ENCODE measurements around the gene MRPL17.

Gene MRPL17

DNA sequence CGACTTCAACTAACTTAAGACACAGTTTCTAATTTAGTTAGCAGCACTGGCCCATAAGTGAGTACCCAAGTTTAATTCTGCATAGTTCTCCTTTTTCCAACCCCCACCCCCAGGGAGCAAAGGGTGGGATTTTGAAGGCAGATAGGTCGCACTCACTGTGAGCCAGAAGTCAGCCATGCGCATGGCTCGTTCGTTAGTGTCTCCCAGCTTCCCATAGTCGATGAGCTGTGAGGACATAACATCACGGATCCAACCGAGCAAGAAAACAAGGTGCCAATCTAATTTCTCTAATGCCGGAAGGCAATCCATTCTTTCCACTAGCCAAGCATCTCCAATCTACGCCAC lies 577 bp downstream of the MRPL17 start:
- no peak for DNase-seq

DNA sequence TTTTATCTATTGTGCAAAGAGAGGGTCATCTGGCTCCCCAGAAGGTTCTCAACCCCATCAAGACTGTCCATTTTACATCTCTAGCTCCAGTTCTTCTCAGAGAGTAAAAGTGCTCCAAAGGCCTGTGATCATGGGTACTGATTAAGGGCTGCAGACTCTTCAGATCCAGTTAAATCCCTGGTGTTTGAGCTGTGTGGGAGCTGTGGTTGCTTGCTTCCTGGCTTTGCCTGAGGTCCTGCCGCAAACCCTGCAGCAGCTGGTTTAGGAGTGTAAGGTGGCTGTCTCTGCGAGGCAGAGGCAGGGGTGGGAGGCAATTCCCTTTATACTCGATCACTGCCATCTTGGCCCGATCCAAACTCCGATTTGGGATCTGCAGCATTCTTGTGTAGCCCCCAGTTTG lies 1.2 kb downstream of the MRPL17 start:
- DNase-seq = peak; percentile 21

DNA sequence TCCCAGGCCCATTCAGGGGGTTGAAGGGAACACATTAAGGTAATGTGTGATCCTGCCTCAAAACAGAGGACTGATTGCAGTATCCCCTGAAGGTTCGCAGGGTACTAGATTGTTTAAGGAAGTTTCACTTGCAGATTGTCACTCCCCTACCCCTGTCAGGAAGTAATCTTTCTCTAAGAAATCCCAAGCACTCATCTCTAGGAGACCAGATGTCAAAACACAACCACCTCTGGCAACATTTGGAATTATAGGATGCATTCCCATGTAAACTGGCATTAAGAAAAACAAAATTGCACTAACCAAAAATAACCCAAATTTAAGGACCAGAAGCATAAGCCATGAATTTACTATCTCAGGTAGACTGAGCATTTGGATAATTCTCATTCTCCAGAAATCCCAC lies 1.6 kb downstream of the MRPL17 start:
- DNase-seq = no peak

DNA sequence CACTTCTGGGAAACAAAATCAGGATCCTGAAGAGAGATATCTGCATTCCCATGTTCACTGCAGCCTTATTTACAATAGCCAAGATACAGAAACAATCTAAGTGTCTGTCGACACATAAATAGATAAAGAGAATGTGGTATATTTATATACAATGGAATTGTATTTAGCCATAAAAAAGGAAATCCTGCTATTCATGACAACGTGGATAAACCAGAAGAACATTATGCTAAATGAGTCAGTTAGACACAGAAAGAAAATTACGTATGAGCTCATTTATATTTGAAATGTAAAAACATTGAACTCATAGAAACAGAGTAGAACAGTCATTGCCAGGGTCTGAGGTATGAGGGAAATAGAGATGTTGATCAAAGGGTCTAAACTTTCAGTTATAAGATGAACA lies 6.1 kb downstream of the MRPL17 start:
- no peak for DNase-seq

DNA sequence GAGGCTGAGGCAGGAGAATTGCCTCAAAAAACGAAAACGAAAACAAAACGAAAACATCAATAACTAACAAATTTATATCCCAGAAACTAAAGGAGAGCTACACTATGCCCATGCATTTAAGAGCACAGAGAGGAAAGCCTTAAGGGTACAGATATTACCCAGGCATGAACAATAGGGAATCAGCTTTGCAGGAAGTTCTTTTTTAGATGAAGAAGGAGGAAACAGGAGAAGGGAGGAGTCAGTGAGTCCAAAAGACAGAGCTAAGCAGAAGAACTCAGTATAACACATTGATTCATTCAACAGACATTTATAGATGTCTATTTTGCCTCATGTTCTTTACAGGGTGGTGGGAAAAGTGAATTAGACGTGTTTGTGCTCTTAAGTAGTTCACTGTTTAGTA lies 8.3 kb downstream of the MRPL17 start:
- DNase-seq = no peak

DNA sequence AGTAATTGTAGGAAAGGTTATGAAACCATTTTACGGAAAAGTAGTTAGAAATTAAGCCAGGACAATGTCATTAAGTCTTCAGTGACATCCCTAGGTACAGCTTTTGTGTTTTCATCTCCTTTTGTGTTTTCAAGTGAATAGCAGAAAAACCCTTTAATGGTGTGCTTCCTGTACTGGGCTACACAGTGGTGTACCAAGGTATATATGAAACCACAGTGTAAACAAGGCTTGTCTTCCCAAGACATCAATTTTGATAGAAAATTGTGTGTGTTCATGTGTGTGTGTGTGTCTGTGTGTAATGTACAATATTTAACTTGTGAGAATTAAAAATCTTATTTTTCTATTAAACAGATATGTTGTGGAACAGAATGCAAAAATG lies 8.9 kb downstream of the MRPL17 start:
- DNase-seq = no peak

DNA sequence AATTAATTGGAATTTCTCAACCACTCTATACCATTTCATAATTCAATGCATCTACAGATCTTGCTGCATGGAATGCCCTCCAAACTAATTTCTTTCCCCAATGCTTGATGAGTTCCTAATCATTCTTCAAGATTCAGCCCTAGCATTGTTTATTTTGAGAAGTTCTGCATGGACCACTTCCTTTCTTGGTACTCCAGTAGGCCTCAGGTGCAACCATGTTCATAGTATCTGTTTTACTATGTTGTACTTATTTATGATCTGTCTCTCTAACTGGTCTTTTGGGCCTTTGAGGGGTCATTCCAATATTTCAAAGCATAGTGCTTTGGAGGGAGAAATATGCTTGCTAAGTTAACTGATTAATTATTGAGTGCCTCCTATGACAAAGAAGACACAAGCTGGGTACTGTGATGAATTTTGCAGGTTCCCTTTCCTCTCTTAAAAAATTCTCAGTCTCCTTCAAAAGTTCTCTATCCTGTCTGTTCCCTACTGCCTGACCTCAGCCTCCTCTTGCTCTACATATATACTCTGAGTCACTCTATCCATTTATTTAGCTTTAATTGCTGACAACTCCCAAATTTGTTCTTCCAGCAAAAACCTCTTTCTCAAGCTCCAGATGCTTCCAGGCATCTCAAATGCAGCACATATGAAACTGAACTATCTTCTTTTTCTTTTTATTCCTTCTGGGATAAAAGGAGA lies 9.5 kb downstream of the MRPL17 start:
- DNase-seq = no peak

DNA sequence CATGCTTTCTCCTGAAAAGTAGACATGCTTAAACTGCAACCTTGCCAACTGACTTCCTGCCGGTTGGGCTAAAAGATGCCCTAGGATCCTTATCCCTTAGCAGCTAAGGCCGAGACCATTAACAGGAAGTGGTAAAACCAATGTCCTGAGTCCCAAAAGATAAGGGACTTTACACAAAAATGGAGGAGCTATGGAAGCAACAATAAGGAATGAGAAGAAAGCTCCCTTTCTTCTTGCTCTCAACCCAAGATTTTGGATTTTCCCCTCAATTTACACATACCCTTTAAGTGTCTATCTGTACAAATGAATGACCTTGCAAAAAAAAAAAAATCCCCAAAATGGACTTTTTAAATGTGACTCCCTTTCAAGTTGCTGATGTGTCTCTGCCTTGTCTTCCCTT lies 11.1 kb downstream of the MRPL17 start:
- no peak for DNase-seq

DNA sequence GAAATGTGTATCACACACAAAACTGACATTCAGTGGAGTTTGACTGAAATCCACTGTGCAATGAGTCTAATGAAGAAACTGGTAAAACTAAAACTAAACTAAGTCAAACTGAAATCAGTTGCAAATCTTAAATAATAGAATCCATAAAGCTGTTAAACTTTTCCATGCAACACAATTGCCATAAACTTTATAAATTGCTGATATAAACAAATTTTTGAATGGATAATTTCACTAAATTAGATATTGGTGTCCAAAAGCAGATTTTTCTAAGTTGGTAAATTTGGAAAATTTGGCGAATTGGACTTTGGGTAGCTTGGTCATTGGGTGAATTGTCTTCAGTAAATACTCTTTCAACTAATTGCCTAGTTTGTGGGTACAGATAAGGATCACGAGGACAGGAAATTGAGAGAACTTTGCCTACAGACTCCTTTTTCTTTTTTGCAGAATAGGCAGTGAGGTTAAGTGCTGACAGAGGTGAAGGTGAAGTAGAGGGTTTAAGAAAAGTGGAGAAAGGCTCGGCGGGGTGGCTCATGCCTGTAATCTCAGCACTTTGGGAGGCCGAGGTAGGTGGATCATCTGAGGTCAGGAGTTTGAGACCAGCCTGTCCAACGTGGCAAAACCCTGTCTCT lies 12.8 kb downstream of the MRPL17 start:
- DNase-seq = no peak

DNA sequence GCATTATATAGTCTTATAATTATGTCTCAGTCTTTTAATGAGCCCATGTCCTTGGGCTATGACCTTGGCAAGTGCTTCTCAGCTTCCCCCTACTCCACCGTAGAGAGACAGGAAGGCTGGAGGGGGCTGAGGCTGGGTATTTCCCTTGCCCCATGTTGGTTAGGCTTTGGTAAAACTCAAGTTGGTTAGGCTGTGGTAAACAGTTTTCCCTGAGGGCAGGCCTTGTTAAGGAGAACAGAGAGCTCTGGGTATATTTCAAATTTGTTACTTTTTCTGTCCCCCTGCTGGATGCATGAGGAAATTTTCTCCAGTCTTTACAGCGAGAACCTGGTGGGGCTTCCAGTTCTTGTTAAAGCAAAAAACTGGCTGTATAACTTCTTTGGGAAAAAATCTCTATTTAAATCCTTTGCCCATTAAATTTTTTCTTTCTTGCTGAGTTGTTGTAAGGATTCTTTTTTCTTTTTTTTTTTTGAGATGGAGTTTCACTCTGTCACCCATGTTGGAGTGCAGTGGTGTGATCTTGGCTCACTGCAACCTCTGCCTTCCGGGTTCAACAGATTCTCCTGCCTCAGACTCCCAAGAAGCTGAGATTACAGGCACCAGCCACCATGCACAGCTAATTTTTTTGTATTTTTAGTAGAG lies 15.3 kb downstream of the MRPL17 start:
- peak; percentile 39 for DNase-seq

DNA sequence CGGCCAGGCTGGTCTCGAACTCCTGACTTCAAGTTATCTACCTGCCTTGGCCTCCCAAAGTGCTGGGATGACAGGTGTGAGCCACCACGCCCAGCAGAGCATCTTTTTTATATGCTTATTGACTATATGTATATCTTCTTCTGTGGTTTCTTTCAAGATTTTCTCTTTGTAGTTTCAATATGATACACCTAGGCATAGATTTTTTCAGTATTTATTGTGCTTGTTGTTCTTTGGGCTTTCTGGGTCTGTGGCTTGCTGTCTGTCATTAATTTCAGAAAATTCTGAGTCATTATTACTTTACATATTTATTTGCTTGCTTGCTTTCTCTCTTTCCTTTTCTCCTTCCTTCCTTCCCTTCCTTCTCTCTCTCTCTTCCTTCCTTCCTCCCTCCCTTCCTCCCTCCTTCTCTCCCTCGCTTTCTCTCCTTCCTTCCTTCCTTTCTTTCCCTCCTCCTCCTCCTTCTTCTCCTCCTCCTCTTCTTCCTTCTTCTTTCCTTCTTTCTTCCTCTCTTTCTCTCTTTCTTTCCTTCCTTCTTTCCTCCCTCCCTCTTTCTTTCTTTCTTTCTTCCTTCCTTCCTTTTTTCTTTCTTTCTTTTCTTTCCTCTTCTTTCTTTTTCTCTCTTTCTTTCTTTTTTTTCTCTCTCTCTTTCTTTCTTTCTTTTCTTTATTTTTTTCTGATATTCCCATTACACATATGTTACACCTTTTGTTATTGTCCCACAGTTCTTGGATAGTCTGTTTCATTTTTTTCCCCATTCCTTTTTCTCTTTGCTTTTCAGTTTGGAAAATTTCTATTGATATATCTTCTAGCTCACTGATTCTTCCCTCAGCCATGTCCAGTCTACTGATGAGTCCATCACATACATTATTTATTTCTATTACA lies 16.6 kb downstream of the MRPL17 start:
- no peak for DNase-seq

DNA sequence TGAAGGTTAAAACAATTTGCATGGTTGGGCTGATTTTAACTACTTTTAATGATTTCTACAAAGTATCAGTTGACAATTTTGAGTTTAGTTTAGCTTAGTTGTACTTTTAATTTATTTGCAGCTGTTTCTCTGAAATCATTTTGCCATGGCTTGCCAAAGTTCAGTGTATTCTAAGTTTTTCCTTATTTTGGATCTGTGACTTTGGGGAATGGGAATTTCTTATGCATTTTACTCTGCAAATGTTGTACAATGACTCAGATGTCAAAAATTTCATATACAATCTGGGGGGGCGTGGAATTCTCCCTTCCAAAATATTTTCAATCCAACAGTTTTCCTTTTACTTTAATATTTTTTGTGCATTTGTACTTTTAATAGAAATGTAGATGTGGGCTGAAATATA lies 18.6 kb downstream of the MRPL17 start:
- DNase-seq = peak; percentile 17

DNA sequence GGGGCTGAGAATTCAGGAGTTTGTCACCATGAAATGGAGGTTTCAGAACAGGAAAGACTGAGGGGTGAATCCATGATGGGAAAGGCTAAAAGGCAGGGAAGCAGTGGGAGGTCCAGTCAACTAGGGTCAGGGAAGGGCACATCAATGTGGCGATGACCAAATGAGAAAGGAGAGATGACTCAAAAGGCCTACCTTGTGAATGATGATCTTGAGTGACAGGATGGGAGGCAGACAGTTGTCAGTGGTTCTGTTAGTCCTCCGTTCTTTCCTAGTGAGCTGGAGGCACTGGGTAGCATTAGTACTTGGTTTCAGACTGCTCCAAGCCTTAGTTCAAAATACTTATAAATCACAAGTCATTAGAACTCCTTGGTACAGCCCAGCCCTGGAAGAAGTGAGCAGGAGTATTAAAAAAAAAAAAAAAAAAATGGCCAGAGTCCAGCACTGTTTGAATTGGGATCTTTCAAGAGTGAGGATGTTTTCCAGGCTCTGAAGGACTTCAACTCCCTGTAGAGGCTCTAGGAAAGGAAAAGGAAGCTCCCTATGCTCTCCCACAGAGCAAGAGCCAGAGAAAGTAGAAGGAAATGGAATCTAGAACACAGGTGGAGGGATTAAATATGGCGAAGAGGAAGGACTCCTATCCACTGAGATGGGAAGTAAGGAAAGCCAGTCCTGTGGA lies 19.2 kb downstream of the MRPL17 start:
- no peak for DNase-seq

DNA sequence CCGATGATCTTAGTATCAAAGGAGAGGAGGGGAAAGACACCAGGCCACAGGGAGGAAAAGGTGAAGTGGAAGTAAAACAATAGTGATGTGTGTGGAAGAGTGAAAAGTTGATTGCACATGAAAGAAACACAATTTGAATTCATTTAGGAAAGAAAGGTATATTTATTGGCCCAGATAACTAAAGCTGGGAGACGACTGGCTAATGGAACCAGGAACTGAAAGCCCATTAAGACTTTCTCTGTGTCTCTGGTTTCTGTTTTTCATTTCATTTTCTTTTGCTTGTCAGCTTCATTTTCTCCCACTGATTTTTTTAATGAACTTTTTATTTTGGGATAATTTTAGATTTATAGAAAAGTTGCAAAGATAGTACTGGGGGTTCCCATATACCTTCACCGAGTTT lies 22.4 kb downstream of the MRPL17 start:
- DNase-seq = no peak

DNA sequence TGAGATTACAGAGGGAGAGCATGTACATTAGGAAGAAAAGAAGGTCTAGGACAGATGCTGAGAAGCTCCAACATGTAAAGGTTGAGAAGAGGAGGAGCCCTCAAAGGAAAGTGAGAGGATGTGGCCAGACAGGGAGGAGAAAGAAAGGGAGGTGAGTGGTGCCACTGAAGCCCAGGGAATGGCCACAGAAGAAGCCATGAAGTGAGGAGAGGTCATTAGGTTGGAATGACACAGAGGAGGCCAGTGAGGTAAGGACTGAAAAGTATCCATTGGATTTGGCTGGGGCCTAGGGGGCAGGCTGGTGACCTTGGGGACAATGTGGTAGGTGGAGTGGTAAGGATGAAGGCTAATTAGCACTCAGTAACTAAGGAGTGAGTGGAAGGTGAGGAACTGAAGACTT lies 24.5 kb downstream of the MRPL17 start:
- DNase-seq = no peak

DNA sequence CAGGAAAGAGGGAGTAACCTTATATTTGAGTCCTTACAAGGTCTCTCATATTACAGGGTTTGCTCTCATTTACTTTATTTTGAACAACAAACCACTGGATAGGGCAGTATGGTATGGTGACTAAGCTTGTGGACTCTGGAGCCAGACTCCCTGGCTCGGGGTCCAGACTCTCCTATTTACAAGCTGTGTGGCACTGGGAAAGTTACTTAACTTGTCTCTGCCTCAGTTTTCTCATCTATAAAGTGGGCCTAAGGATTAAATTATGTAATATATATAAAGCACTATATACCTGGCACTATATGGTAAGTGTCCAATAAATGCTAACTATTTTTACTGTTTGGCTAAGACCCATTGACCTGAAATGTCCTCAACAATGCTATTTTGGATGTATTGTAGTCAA lies 25.8 kb downstream of the MRPL17 start:
- DNase-seq = peak; percentile 17

DNA sequence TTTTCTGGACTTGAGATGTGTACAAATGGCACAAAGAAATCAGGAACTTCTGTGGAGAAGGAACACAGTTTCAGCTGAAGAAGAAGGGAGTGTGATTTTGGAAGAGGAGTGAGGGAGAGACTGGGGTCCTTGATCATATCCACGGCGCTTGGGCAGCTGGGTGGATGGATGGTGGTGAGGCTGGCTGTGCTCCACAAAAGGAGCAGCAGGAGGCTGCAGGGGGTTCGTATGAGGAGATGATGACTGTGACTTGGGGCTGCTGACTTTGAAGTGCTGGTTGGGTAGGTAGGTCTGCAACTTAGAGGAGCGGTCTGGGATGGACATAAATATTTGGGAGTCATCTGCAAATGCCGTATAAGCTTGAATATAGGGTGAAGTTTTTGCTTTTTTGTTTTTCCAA lies 26.2 kb downstream of the MRPL17 start:
- DNase-seq = peak; percentile 6

DNA sequence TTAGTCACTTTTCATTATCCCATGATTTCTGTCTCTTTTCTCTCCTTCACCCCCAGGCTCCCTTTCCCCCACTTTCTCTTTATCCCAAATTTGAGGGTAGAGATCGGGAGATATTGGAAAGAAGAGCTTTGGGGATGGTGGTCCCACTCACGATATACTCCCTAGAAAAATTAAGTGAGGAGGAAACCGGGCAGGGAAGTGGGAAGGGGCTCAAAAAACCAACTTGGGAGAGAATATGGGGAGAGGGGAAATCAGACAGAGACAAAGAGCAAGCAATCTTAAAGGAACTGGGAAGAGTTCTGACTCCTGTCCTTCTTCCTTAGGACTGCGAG lies 26.6 kb downstream of the MRPL17 start:
- DNase-seq = no peak

DNA sequence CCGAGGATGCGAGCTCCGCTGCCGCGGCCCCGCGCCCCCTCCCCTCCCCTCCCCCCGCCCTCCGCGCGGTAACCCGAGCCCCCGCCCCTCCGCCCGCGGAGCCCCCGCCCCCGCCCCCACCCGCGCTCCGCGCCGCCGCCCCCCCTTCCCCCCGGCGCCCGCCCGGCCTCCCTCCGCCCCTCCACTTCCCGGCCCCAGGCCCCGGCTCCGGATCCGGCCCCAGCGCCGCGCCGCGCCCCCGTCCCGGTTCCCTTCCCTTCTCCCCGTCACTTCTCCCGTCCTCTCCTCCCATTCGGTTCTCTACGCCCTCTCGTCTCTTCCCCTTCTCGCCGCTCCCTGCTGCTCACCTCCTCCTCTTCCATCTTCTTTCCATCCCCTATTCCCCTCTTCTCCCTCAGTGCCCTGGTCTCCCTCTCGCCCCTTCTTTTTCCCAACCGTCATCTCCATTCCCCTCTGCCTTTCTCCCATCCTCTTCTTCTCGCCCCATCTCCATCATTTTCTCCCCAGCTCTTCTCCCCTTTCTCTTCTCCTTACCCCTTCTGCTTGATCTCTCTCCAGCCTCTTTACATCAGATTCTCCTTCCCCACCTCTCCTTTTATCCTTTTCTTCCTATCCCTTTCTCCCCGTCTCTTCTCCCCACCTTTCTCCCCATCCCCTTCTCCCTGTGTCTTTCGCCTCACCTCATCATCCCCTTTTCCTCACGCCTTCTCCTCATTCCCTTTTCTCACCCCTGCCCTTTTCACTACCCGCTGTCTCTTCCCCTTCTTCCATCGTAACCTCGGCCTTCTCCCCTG lies 27.2 kb downstream of the MRPL17 start, which contains the start of gene DCHS1:
Gene DCHS1, minus strand, starts transcription at position 20 of the 794 bp plus-strand sequence. CDS start 14,196 bp downstream, outside the sequence.
- DNase-seq = peak; percentile 32

DNA sequence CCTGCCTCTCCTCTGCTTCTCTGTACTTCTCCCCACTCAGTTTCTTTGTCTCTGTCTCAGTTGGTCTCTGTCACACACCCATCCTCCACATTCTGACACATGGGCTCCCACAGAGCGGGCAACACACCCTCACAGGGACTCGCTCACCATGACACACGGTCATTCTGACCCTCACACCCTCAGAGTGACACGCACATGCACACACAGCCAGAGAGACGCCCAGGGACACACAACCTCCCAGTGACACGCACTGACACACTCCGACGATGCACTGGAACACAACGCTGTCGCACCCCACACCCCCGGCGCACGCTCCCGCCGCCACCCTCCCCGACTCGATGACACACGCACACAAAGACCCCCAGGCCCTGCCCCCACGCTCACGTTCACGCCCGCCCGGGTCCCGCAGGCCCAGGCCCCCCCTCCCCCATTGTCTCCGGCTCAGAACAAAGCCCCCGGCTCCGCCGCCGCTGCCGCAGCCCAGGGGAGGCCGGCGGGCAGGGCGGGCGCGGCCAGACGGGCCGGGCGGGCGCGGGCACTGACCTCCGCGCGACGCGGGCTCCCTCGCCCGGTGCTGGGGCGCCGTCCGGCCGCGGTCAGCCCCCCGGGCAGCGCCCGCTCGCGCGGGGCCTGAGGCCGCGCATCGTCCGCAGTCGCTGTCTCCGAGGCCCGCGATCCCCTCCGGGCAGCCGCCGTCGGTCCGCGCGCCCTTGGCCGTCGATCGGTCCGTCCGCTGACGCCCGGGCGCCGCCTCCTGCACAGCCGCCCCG lies 27.9 kb downstream of the MRPL17 start:
- peak; percentile 17 for DNase-seq
